CD14-positive monocyte (primary cell): ENCODE data around the gene DCDC2. TPM values are rescaled to one million over a fixed set of nuclear protein-coding genes. Genes with fewer than 3 reads are reported as not detected.

Experiments
- DNase-seq, 3 donors: peaks; one replicate each; pipeline ENCODE4 v3.0.0-alpha.2; 2011 to 2022
- H2AFZ ChIP-seq: 2 replicates; pipeline ENCODE4 v1.6.0; 2012; ENCODE audit warnings: mild to moderate bottlenecking, low read depth, low read length, inconsistent platforms; ENCODE audit not compliant: insufficient read depth, poor library complexity, severe bottlenecking
- H3K27ac ChIP-seq, 2 donors: 1 replicate in 1 of 2; 2 replicates in 1 of 2; pipeline ENCODE4 v1.5.1; 2012 to 2013; ENCODE audit warnings: low read length in 2 of 2, control low read depth in 1 of 2, inconsistent platforms in 1 of 2, low read depth in 1 of 2, mild to moderate bottlenecking in 1 of 2
- H3K27me3 ChIP-seq, 2 donors: one replicate each; pipeline versions ENCODE4 v1.6.0 to v1.6.1; 2011 to 2013; ENCODE audit warnings: low read length in 2 of 2; ENCODE audit not compliant: control insufficient read depth in 2 of 2, insufficient read depth in 2 of 2
- H3K36me3 ChIP-seq, 2 donors: replicated peaks in 1 of 2; 1 replicate in 1 of 2; 2 replicates in 1 of 2; pipeline versions ENCODE4 v1.5.1 to v1.6.1; 2012 to 2013; ENCODE audit warnings: low read length in 2 of 2, control low read depth in 1 of 2, inconsistent platforms in 1 of 2, mild to moderate bottlenecking in 1 of 2; ENCODE audit not compliant: insufficient read depth in 2 of 2, control insufficient read depth in 1 of 2
- H3K4me1 ChIP-seq, 2 donors: 1 replicate in 1 of 2; 2 replicates in 1 of 2; pipeline versions ENCODE4 v1.5.1 to v1.6.1; 2012 to 2013; ENCODE audit warnings: low read length in 2 of 2, control low read depth in 1 of 2, inconsistent platforms in 1 of 2, mild to moderate bottlenecking in 1 of 2, moderate library complexity in 1 of 2; ENCODE audit not compliant: insufficient read depth in 2 of 2, control insufficient read depth in 1 of 2
- H3K4me2 ChIP-seq: replicated peaks from 2 replicates; pipeline ENCODE3; 2012; ENCODE audit warnings: low read length, moderate library complexity, mild to moderate bottlenecking; ENCODE audit not compliant: poor library complexity, severe bottlenecking; ENCODE audit errors: extremely low read depth
- H3K4me3 ChIP-seq, 3 experiments: fragments of 200-600 bp in 1 of 3; sonication (generic) in 1 of 3; replicated peaks in 1 of 3; 1 replicate in 2 of 3; 2 replicates in 1 of 3; pipeline ENCODE4 v1.5.1; 2011 to 2013; ENCODE audit warnings: low read length in 3 of 3, mild to moderate bottlenecking in 3 of 3, control low read depth in 2 of 3, low read depth in 2 of 3, inconsistent platforms in 1 of 3, moderate library complexity in 1 of 3
- H3K79me2 ChIP-seq: 2 replicates; pipeline ENCODE4 v1.6.0; 2012; ENCODE audit warnings: mild to moderate bottlenecking, control low read depth, inconsistent platforms, low read length, moderate library complexity; ENCODE audit not compliant: insufficient read depth
- H3K9ac ChIP-seq: 2 replicates; pipeline ENCODE4 v1.6.0; 2017; ENCODE audit warnings: low read length, mild to moderate bottlenecking; ENCODE audit not compliant: insufficient read depth, poor library complexity, severe bottlenecking
- H3K9me3 ChIP-seq, 2 donors: replicated peaks in 1 of 2; 1 replicate in 1 of 2; 2 replicates in 1 of 2; pipeline versions ENCODE4 v1.5.1 to v1.6.1; 2012 to 2013; ENCODE audit warnings: low read length in 2 of 2, control low read depth in 1 of 2; ENCODE audit not compliant: control insufficient read depth in 1 of 2, insufficient read depth in 1 of 2
- H4K20me1 ChIP-seq: 2 replicates; pipeline ENCODE4 v1.6.0; 2012; ENCODE audit warnings: mild to moderate bottlenecking, low read length, control low read depth, moderate library complexity; ENCODE audit not compliant: insufficient read depth
- H3K27ac Mint-ChIP-seq, 7 donors: one replicate each; pipeline ENCODE4 v1.8.0; 2020; ENCODE audit warnings: mild to moderate bottlenecking in 7 of 7, mixed read lengths in 7 of 7, moderate library complexity in 6 of 7, inconsistent platforms in 2 of 7
- H3K27me3 Mint-ChIP-seq, 3 donors: one replicate each; pipeline ENCODE4 v1.8.0; 2021 to 2022; ENCODE audit warnings: low read depth in 3 of 3, mild to moderate bottlenecking in 3 of 3, mixed read lengths in 3 of 3, moderate library complexity in 3 of 3, inconsistent platforms in 1 of 3
- H3K36me3 Mint-ChIP-seq, 2 donors: one replicate each; pipeline ENCODE4 v1.8.0; 2020; ENCODE audit warnings: mixed read lengths in 2 of 2, inconsistent platforms in 1 of 2, mild to moderate bottlenecking in 1 of 2
- H3K4me1 Mint-ChIP-seq: one replicate; pipeline ENCODE4 v1.8.0; 2020; ENCODE audit warnings: mild to moderate bottlenecking, mixed read lengths
- H3K4me3 Mint-ChIP-seq, 2 donors: one replicate each; pipeline ENCODE4 v1.8.0; 2020; ENCODE audit warnings: mild to moderate bottlenecking in 2 of 2, mixed read lengths in 2 of 2, moderate library complexity in 1 of 2
- H3K9me3 Mint-ChIP-seq, 7 donors: one replicate each; pipeline ENCODE4 v1.8.0; 2020 to 2022; ENCODE audit warnings: mixed read lengths in 7 of 7, mild to moderate bottlenecking in 6 of 7, moderate library complexity in 6 of 7, inconsistent platforms in 2 of 7
- WGBS: methylation state at CpG from one replicate; pipeline ENCODE4 v1.1.5; 2013; ENCODE audit warnings: missing lambda C conversion rate; ENCODE audit not compliant: insufficient coverage; 5-methylcytosine and 5-hydroxymethylcytosine counted together
- intact Hi-C, 2 donors: fragments of 100-400 bp; cut with micrococcal nuclease; formaldehyde crosslinking; loops; one replicate each; pipeline versions ENCODE4 v1.15.0 to v1.15.1; 2023
- polyA plus RNA-seq, 3 donors: library from polyadenylated mRNA; depleted of rRNA in 1 of 3; unstranded in 2 of 3; stranded (reverse) in 1 of 3; fragments of 300-500 nt in 2 of 3; fragments of >200 nt in 1 of 3; fragmentation: Illumina TruSeq in 2 of 3; gene quantifications; 1 replicate in 2 of 3; 2 replicates in 1 of 3; pipeline ENCODE4 v1.2.3, GENCODE V29; 2012 to 2021
- TF ChIP-seq, protein P1 (sequence below): fragments of 200-600 bp; IDR thresholded peaks from one replicate; pipeline ENCODE4 v1.8.0; 2022; ENCODE audit warnings: antibody characterized with exemption, mild to moderate bottlenecking

Gene DCDC2
- polyA plus RNA-seq, 3 donors, result not detected

DNA sequence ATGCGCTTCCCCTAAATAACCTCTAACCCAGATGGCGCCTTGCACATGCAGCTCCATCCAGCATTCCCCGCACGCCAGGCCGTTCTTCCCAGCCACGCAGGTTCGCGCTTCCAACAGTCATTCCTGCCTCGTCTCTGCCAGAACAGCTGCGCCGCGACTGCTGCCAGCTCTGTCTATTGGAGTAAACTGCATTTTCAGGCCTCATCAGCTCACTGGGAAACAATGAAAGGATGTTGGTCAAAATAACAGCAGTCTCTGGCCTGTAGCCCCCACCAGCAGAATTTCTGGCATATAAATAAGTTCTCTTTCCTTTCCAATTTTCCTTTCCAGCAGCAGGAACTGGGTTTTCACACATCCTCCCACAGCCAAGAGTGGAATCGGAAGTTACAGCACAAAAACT, 217.3 kb downstream of the DCDC2 start:
- no peaks in the 10 kb centered on the region for H3K36me3 ChIP-seq
- H3K4me2 ChIP-seq, result no peak overlapping the region
- no peaks in the 10 kb centered on the region for H3K27me3 ChIP-seq
- no peaks in the 10 kb centered on the region for H4K20me1 ChIP-seq
- no peak overlapping the region for H3K9ac ChIP-seq
- TF ChIP-seq, protein P1, sequence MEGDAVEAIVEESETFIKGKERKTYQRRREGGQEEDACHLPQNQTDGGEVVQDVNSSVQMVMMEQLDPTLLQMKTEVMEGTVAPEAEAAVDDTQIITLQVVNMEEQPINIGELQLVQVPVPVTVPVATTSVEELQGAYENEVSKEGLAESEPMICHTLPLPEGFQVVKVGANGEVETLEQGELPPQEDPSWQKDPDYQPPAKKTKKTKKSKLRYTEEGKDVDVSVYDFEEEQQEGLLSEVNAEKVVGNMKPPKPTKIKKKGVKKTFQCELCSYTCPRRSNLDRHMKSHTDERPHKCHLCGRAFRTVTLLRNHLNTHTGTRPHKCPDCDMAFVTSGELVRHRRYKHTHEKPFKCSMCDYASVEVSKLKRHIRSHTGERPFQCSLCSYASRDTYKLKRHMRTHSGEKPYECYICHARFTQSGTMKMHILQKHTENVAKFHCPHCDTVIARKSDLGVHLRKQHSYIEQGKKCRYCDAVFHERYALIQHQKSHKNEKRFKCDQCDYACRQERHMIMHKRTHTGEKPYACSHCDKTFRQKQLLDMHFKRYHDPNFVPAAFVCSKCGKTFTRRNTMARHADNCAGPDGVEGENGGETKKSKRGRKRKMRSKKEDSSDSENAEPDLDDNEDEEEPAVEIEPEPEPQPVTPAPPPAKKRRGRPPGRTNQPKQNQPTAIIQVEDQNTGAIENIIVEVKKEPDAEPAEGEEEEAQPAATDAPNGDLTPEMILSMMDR, result no peak
- Mint-ChIP-seq H3K4me3 (no peak overlapping the region), H3K27me3 (no peaks in the 10 kb centered on the region), H3K36me3 (no peaks in the 10 kb centered on the region), H3K27ac (no peak overlapping the region), H3K9me3 (peaks cover 1 to 15% (median 6%) of the 10 kb centered on the region in 7 donors), H3K4me1 (no peaks in the 10 kb centered on the region)
- DNase-seq, result no peak
- intact Hi-C loops, result no loop called here
- H3K79me2 ChIP-seq, result no peaks in the 10 kb centered on the region
- no peak overlapping the region for H2AFZ ChIP-seq
- H3K27ac ChIP-seq, result no peak overlapping the region
- H3K4me1 ChIP-seq, result no peaks in the 10 kb centered on the region
- peaks cover 0 to 13% of the 10 kb centered on the region in 2 donors for H3K9me3 ChIP-seq
- WGBS, result 89% methylated on average over 10 of the region's 13 CpGs
- no peak overlapping the region for H3K4me3 ChIP-seq

DNA sequence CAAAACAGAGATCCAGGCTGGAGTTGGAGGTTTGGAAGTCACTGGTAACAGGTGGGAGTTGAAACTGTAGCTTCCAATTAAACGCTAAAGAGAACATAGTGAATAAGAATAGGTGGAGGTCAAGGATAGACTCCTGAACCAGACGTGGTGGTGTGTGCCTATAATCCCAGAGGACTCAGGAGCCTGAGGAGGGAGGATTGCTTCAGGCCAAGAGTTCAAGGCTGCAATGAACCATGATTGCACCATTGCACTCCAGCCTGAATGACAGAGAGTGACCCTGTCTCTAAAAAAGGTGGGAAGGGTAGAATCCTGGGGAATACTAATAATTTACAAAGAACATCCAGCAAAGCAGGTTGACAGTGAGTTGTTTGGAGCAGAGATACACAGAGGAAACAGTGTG, 218.2 kb downstream of the DCDC2 start:
- Mint-ChIP-seq H3K9me3 (peaks cover 1 to 15% (median 6%) of the 10 kb centered on the region in 7 donors), H3K27me3 (no peaks in the 10 kb centered on the region), H3K4me1 (no peaks in the 10 kb centered on the region), H3K4me3 (no peak overlapping the region), H3K27ac (no peak overlapping the region), H3K36me3 (no peaks in the 10 kb centered on the region)
- no peaks in the 10 kb centered on the region for H3K79me2 ChIP-seq
- H3K4me1 ChIP-seq, result no peaks in the 10 kb centered on the region
- H3K27me3 ChIP-seq, result no peaks in the 10 kb centered on the region
- no peaks in the 10 kb centered on the region for H4K20me1 ChIP-seq
- no peak for DNase-seq
- no peak overlapping the region for H3K9ac ChIP-seq
- no peak overlapping the region for H2AFZ ChIP-seq
- H3K27ac ChIP-seq, result no peak overlapping the region
- no peaks in the 10 kb centered on the region for H3K36me3 ChIP-seq
- TF ChIP-seq, protein P1, result no peak
- intact Hi-C loops, result no loop called here
- WGBS, result 70% methylated on average over 2 of the region's 2 CpGs
- H3K4me3 ChIP-seq, result no peak overlapping the region
- peaks cover 0 to 13% of the 10 kb centered on the region in 2 donors for H3K9me3 ChIP-seq
- H3K4me2 ChIP-seq, result no peak overlapping the region
